CD4-positive, alpha-beta T cell treated with Interleukin-12 subunit alpha and Interleukin-12 subunit beta, for 1 hour (primary cell): Measurements from ENCODE around the gene COL20A1.
"Not testable (repeated sequence)": the region's sequence is repeated elsewhere in the genome, so short reads cannot be mapped to it uniquely, and the experiment has no call there.

Source experiments
- DNase-seq: peaks from one replicate; pipeline ENCODE4 v3.0.0-alpha.2; 2020

Gene COL20A1

DNA sequence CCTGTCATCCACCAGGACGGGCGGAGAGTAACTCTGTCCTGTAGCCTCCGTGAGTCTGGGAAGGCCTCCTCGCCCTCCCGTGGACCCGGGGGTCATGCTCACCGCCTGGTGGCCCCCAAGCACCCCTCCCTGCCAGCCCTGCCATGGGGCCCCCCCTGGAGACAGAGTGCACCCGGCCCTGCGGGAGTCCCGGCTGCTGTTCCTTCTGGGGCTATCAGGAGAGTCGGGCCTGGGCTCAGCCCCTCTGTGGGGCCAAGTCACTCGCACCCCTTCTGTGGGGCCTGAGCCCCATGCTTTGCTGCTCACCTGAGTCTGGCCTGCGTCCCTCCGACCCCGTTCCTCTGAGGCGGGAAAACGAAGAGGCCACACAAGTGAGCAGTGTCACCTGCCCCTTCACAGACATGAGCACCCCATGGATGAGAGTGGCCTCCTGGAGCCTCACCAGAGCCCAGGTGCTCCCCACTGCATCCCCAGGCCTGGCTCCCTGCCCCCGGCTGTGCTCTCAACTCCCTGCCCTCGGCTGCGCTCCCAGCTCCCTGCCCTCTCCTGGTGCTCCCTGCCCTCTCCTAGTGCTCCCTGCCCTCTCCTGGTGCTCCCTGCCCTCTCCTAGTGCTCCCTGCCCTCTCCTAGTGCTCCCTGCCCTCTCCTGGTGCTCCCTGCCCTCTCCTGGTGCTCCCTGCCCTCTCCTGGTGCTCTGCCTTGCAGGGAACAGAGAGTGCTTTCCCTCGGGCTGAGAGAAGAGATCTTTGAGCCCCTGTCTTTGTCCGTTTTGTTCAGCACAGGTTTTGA, 72.8 kb downstream of the COL20A1 start:
- DNase-seq = no peak

DNA sequence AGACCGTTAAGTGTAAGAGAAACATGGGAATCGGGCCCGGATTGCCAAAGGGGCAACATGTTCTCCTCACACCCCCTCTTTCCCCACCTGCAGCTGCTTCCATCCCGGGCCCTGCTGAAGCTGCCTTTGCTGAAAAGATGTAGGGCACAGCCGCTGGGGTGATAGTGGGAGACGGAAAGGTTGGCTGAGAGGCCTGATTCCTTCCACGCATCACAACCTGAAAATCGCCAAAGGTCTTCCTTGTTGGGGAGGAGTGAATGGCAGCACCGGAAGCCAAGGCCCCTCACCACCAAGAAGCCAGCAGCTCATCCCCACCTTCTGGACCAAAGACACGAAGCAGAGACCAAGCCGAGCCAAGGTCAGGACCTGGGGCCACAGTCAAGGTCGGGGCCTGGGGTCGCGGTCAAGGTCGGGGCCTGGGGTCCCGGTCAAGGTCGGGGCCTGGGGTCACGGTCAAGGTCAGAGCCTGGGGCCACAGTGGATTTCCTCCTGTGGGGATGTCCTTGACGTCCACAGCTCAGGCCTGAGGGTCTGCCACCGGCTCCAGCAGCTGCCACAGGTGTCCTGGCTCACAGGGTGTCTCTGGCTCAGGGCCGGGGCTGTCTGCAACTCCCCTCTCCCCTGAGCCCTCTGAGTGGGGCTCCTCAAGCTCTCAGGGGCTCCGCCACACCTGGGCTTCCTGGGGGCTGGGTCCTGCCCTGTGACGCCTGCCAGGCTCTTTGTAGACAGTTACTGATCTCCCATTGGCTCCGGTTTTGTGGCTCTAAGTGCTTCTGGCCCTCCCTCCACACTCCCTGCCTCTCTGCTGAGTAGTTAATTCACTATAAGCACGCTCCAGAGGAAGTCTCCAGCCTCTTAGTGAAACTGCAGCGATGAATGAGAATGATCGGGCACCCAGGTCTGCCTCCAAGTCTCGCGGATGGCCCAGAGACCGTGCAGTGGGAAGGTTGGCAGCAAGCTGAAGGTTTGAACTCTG, 73.7 kb downstream of the COL20A1 start:
- no peak for DNase-seq

DNA sequence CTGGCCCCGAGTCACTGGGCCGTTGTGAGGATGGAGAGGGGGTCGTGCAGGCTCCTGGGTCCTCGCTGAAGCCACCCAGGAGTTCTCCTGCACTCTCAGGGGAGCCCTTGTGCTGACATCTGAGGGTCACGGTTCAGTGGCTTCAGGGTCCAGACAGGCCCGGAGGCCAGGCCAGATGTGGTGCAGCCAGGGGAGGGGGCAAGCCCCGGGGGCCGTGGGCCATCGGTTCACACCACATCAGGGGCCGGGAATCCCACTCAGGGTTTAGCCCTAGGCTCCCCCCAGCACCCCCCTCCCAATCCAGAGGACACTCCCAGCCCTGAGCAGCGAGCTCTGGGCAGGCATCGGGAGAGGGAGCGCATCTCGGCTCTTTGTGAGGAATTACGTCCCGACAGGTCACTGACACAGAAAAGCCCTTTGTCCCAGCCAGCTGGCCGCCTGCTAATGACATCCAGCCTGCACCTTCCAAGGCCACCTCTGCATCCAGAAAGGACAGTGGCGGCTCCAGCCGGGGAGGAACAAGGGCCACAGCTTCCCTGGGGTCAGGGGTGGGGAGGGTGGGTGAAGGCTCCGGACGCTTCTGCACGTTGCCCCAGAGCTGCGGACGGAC, 74.6 kb downstream of the COL20A1 start:
- DNase-seq = no peak

DNA sequence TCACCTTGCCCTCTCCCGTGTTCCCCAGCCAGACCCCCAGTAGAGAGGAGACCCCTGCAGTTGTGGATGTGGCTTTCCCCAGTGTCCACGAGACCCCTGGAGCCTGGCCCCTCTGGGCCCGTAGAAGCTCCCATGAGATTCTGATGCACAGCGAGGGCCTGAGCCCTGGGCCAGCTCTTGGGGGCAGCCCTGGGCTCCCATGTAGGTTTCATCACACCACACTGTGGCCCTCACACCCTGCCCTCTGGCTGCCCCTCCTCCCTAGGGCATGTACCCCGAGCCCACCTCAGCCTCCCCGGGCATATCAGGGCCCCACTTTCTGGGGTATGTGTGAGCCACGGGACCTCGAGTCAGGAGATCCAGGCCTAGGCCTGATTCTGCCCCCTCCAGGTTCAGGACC, 75.2 kb downstream of the COL20A1 start:
- no peak for DNase-seq

DNA sequence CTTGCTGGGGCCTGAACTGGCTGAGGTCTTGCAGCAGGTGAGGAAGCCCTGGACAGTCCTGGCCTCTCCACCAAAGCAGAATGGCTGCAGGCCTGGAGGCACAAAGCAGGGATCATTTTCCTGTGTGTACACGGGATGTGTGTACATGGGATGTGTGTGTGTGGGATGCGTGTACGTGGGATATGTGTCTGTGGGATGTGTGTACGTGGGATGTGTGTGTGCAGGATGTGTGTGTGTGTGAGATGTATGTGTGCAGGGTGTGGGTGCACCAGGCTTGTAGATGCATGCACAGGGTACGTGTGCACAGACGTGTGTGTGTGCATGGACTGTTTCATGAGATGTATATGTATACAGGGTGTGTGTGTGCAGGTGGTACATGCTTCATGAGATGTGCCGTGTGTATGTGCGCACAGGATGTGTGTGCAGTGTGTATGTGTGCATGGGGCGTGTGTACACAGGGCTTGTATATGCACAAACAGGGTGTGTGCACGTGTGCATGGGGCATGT, 76.1 kb downstream of the COL20A1 start:
- DNase-seq = no peak

DNA sequence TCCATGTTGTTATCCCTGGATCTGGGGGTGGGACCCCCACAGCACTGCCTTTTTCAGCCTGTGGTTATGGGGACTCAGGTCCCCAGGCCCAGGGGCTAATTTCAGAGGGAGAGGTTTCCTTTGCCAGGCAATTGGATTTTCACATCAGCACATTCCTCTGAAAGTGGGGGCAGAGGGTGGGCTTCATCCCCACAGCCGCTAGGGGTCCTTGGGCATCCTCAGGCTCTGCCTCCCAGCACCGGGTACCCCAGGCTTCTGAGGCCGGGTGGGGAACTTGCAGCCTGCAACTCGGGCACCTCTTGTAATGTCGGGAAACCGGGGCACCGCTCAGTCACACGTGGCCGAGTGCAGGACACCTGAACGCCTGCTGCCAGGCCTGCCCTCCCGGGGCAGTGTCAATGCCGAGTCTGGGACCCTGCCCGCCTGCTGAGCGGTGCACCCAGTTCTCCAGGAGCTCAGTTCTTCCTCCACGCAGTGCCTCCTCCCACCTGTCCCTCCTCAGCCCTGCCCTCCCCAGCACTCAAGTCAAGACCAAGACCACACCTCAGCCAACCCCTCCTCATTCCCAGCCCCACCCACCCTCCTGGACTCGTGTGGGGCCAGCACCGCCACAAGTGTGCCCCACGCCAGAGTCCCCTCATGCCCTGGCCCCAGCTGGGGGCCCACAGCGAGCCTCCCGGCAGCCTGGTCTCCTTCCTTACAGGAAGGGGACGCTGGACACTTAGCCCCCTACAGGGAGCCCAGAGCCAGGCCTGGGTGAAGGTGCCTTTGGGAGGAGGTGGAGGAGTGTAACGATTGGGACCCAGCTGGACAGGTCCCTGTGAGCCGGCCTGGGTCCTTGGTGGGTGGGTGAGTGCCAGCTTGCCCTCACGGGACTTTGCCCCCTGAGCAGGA, 77.0 kb downstream of the COL20A1 start:
- no peak for DNase-seq

DNA sequence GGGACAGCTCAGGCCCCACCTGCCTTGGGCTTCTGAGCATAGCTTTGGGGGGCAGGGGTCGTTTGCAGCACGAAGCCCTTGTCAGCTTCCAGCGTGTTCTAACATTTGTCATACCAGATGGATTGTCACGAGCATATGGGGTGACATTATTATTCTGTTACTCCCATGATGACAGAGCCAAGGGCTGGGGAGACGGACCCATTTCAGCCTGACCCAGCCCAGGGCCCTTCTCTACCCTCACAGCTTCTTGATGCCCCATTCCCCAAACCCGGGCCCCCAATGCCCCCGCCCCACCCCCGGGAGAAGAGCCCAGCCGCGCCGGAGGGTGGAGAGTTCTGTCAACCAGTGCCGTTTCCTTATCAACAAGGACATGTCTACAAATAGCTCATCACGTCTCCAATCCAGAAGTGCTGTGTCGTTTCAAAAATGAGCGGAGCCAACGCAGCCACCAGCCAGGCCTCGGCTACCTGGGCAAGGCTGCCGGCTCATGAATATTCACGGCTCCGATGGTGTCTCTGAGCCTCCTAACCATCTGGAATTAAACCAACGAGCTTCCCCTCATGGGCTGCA, 77.7 kb downstream of the COL20A1 start:
- no peak for DNase-seq

DNA sequence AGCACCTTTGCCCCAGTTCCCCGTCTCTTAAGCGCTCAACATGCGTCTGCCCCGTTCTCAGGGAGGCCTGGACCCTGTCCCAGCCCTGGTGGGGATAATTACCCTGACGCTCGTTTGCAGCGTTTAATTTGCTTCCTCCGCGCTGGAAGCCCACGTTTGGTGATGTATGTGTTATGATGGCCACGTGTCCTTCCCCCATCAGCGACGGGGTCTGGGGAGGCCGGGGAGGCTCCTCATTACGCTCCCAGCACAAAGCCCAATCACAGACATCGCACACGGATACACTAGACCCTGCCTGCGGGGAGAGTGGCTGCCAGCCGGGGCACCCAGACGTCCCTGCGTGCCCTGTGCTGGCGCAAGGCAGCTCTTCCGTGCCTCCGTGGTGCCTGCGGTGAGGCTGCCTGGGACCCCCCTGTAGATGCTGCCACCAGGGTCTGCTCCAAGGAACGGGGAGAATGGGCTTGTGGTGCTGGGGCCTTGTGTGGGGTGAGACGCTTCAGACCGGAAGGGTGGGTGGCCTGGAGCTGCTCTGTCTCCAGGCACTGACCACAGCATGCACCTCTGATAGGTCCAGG, 78.4 kb downstream of the COL20A1 start:
- DNase-seq = no peak

DNA sequence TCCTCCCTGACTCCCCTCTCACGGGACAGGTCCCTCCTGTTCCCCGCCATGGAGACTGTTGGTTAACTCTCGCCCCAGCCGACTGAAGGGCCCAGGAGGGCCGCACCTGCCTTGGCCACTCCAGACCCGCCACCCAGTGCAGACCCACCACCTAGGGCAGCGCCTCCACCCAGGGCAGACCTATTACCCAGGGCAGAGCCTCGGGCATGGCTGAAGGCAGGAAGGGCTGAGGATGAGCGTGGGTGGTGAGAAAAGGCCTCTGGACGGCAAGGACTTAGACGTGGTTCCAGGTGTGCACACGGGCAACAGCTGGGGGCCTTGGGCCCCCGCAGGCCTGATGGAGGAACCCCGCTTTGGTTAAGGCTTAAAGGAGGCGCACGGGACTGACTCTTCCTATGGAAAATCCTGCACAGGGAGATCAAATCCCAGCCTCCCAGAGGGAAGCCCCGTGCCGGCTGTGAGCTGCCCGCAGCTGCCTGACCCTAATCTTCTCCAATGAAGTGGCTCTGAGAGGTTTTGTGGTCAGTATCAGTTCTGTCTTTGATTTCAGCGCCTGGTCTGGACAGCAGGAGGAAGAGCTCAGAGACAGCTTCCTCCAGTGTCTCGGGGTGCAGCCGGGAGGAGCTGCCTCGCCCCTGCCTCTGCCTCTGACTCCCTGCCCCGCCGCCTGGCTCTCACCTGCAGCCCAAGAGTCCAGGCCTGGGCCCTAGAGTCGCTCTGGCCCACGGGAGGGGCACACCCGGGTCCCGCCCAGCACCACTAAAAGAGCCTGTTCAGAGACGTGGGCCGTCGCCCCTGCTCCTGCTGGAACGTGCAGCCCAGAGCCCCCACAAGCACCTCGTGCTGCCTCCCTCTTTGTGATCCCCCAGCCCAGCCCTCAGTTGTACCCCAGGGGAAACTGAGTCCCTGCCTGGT, 80.2 kb downstream of the COL20A1 start:
- no peak for DNase-seq

DNA sequence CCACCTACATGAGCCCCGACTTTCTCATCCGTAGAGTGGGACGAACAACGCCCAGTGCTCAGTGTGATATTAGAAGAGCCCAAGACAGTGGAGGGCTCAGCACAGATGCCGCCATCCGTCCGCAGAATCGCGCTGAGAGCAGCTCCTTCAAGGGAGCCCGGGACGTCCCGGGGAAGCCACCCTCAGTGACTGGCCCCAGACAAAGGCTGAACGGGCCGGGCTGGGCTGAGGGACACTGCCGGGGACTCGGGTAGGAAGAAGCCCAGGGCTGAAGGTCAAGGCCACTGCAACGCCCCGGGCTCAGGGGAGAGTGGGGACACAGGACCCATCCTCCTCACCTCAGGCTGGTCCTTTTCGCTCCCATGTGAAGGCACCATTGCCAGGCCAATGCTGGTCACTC, 81.0 kb downstream of the COL20A1 start:
- no peak for DNase-seq

DNA sequence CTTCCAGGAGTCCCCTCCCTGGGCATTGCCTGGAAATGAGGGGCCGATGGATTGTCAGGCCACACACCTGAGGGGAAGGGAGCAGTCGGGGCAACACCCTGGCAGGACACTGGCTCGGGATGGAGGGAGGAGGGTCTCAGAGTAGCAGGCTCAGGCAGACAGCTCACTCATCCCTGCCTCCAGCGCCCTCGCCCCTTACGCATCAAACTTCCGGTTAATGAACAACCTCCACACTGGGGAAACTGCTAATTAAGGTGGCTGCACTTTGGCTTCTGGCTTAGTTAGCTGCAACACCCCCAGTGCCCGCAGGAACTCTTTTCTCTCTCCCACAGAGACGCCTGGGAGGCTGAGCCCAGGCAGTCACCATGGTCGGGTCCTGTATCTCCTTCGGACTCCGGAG, 81.5 kb downstream of the COL20A1 start:
- no peak for DNase-seq

DNA sequence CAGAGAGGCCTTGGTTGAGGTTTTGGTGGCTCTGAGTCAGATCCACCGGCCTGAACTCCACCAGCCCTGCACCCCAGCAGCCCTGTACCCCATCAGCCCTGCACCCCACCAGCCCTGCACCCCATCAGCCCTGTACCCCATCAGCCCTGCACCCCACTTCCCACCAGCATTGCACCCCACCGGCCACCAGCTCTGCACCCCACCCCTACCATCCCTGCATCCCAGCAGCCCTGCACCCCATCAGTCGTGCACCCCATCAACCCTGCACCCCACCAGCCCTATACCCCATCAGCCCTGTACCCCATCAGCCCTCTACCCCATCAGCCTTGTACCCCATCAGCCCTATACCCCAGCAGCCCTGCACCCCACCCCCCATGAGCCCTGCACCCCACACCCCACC, 82.5 kb downstream of the COL20A1 start:
- DNase-seq = no peak

DNA sequence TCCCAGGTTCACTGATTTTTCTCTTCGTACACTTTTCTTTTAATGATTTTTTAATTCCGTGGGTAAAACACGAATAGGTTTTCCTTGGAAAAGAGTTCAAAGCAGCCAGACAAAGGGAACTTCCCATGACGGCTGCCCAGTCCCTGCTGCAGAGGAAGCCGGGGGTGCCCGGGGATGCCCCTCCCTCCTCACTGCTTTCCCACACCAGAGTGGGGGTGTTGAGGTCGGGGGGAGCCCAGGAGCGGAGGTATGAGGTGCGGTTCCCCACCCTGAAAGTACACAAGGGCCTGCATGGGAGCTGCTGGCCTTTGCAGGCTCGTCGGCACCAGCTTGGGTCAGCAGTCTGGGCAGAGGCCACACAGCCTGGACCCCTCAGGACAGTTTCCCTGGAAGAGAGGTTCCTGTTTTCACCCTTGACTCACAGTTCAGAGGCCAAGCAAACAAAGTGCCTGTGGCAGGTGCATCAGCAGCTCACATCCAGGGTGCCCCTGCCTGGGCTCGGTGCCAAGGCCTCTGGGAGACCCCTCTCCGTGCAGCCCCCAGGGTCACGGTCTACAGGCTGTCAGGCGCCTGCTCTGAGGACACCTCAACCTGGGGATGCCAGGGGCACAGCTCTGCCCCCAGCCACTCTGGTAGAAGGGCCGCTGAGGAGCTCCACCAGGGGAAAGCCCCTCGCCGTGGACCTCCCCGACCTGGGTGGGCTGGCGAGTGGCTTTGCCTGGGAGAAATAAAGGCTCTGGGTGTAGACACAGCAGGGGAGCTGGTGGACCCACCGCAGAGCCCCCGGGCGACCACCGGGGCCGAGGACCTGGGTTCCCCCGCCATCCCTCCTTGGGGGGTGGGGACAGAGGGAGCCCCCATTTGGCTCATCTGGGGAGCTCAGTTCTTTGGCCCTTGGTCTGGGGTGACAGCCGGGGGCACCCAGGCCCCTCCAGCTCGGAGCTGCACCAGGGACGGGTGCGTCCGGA, 83.6 kb downstream of the COL20A1 start:
- DNase-seq = no peak

DNA sequence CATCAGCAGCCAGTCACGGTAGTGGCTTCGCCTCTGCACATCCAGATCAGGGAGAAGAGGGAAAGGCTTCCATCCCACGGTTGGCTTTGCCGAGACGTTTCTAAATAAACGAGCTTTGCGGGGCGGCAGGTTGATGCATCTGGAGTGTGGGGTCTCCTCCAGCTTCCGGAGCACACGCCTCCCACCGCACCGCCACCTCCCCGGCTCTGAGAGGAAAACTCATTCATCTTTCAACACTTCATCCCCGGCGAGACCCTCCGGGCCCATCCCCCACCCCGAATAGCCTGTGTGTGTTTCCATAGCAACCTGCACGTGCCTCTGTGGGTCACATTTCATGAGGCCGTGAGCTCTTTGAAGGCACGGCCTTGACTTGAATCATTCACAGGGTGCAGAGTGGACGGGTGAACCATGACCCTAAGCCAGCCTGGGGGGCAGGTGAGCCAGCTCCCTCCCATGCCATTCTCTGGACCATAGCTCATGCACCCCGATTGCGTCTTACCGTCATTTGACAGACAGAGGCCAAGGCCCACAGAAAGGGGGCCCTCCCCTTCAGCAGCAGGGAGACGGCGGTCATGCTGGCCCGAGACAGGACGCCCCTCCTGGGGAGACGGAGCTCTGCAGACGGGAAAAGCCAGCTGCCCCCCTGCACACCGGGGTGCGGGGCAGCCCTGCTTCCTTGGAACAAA, 84.4 kb downstream of the COL20A1 start:
- DNase-seq = no peak

DNA sequence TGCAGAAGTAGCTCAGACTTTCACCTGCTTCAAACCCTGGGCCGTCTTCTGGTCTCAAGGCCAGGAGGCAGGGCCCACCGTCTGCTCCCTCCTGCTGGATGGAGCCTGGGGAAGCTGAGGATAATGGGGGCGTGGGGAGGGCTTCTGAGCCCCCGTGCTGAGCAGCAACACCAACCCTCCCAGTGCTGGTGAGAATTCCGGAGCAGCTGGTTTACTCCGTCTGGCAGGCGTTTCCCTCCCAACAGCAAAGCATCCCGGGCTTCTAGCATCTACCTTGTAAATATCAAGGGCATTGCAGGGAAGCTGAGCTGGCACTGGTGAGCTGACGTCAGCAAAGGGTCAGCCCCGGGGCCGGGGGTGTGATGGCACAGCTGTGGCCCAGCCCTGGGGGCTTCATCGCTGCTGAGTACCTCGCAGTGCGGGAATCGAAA, 85.0 kb downstream of the COL20A1 start:
- no peak for DNase-seq

DNA sequence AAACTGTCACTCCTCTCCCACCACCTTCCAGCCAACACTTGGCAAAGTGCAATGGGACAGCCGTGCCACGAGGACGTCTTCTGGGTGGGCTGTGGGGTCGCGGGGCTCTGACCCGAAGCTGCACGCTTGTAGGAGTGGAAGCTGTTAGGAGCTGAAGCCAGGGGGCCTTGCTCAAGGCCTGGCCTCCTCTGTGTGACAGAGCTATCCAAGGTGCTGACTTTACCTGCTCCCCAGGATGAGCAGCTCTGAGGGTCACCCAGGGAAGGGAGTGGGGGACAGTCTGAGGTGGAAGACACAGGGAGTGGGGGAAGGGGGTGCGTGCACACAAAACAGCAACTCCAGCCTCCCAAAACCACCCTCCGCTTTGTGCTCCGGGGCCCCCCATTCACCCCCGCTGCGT, 85.6 kb downstream of the COL20A1 start:
- DNase-seq = no peak

DNA sequence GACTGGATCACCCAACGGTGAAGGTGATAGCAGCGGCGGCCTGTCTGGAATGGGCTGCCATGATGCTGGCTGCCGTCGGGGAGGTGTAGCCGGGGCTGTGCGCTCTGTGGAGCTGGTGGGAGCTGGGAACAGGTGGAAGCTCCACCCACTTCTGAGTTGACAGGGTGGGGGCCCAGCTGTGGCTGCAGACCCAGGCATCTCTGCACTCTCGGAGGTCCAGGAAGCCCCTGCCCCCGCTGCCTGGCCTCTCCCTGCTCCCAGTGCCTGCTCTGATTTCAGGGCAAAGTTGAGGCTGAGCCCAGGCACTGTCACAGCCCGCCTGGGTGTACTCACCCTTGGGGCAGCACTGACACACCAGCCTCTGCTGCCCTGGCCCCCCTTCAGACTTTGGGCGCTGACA, 86.3 kb downstream of the COL20A1 start:
- no peak for DNase-seq

DNA sequence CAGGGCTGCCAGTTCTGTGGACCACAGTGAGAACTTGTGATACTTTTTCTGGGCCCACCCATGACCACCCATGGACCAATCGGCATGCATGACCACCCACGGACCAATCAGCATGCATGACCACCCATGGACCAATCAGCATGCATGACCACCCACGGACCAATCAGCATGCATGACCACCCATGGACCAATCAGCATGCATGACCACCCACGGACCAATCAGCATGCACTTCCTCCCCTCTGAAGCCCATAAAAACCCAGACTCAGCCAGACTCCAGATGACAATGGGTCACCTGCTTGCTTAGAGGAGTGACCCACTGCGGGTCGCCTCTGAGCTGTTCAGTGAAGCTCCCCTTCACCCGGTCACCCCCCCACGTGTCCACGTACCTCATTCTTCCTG, 86.9 kb downstream of the COL20A1 start:
- not testable (repeated sequence) for DNase-seq
